ENCODE measurements around the gene SNRPA1.

DNA sequence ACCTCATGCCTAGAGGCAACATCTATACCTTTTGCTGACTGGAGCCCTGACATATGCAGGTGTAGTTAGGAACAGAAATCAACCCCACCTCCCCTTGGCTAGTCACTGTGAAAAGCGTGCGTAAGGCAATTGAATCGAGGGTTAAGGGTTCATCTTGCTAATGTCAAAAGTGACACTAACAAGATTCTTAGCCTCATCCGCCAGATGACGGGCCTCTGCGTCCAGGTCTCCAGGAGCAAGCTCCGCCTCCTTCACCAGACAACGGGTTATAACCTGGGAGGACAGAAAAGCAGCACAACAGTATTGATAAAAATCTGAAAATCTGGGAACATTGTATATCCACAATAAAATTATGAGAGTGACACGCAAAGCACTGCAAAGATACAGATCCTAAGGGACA lies 22.5 kb downstream of the SNRPA1 start:
- TF ChIP-seq POLR2AphosphoS5 (IDR thresholded peaks at IDR 0.05; ENCODE audit: insufficient read depth, low read depth, low read length) = no peak
- no peak for TF ChIP-seq POLR2A (IDR thresholded peaks at IDR 0.05; ENCODE audit: low read depth, low read length)
- TF ChIP-seq, protein P1, sequence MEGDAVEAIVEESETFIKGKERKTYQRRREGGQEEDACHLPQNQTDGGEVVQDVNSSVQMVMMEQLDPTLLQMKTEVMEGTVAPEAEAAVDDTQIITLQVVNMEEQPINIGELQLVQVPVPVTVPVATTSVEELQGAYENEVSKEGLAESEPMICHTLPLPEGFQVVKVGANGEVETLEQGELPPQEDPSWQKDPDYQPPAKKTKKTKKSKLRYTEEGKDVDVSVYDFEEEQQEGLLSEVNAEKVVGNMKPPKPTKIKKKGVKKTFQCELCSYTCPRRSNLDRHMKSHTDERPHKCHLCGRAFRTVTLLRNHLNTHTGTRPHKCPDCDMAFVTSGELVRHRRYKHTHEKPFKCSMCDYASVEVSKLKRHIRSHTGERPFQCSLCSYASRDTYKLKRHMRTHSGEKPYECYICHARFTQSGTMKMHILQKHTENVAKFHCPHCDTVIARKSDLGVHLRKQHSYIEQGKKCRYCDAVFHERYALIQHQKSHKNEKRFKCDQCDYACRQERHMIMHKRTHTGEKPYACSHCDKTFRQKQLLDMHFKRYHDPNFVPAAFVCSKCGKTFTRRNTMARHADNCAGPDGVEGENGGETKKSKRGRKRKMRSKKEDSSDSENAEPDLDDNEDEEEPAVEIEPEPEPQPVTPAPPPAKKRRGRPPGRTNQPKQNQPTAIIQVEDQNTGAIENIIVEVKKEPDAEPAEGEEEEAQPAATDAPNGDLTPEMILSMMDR (IDR thresholded peaks at IDR 0.05; ENCODE audit: extremely low read depth in 1 of 2, insufficient read depth in 1 of 2, low read depth in 1 of 2, low read length in 2 of 2) = no peak
- no peak for TF ChIP-seq EZH2 (IDR thresholded peaks at IDR 0.05; ENCODE audit: borderline replicate concordance, low read depth, low read length, severe bottlenecking)
- no peak for TF ChIP-seq FOS (IDR thresholded peaks at IDR 0.05; ENCODE audit: borderline replicate concordance, insufficient read depth, low read length)
- TF ChIP-seq, protein P2, sequence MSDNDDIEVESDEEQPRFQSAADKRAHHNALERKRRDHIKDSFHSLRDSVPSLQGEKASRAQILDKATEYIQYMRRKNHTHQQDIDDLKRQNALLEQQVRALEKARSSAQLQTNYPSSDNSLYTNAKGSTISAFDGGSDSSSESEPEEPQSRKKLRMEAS (IDR thresholded peaks at IDR 0.05; ENCODE audit: insufficient read depth, insufficient read length) = no peak
- TF ChIP-seq GATA2 (IDR thresholded peaks at IDR 0.05; ENCODE audit: insufficient read depth, insufficient read length, low read depth, low read length) = no peak
- no peak for TF ChIP-seq JUN (IDR thresholded peaks at IDR 0.05; ENCODE audit: borderline replicate concordance, insufficient read depth, insufficient read length, low read depth)

Data from endothelial cell of umbilical vein (primary cell).